GM18502 (cell line): ENCODE data around the gene PNMA1.

ENCODE experiments used
- ATAC-seq: cut with Tn5 transposase; IDR thresholded peaks from one replicate; pipeline ENCODE4 v1.9.1; 2021; ENCODE audit warnings: mild to moderate bottlenecking; ENCODE audit not compliant: unreplicated experiment, poor library complexity

PNMA1 gene

DNA sequence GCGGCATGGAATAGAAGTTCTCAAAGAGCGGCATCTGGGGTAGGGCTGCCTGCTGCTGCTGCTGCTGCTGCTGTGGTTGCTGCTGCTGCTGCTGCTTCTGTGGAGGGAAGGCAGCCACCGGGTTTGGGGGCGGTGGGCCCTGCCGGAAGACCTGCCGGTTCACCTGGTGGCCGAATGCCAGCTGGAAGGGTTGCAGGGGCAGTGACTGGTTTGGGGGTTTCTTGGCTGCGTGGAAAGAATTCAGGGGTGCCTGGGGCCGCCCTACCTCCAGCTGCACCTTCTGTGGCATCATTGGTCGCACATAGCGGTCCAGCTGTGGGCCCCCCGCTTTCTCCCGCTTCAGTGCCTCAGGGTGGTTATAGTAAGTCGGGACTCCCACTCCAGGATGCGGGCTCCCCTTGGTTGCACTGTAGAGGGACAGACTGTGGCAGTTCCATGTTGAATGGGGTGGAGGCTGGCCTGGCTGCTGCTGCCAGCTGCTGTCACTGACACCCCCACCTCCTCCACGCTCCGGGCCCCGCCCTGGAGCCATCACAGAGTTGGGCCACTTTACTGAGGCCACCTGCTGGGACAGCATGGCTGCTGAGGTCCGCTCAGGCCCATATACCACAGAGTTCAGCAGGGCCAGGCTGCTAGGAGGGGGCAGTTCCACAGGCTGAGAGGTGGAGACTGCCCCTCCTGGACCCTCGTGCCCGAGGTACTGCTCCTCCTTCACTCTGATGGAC lies 25.2 kb upstream of the PNMA1 start:
- ATAC-seq: no peak

DNA sequence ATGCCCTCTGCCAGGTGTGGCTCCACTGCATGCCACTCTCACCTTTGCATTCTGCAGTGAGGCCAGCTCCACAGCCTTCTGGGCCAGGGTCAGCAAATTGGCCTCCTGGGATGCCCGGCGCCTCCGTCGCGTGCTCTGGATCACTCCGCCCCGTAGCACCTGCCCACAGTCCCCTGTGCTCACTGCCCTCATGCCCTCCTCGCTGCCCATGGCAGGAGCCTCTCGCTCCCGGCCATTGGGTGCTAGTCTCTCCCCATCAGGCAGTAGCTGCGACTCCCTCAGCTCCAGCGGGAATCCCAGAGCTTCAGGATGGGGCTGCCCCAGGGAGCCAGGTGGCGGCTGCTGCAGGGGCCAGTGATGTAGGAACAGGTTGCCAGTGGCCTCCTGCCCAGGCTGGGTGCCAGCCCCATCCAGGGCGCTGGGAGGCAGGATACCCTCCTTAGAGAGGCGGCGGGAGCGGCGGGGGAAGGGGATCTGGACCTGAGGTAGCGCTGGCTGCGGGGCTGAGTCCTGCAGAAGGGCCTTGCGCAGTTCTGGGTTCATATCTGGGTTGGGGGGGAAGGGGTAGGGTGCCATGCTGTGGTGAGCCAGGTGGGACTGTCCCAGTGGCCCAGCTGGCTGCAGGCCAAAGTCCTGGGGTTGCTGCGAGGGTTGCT lies 24.5 kb upstream of the PNMA1 start:
- no peak for ATAC-seq

DNA sequence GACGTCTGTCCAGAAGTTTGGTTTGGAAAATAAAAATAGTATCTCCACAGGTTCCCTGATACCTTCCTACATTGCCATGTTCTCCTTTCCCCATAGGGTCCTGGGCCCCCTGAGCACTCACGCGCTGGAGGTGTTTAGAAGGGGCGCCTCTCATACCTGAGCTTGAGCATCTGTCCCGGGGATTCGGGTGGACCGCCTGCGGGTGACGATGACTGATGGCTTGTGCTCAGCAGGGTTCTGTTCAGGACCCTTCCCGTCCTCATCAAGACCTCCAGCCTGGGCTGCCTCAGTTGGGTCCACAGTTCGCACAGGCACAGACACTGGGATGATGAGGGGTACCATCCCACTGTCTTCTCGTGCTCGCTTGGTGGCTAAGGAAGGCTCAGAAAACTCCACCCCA lies 22.7 kb upstream of the PNMA1 start:
- no peak for ATAC-seq

DNA sequence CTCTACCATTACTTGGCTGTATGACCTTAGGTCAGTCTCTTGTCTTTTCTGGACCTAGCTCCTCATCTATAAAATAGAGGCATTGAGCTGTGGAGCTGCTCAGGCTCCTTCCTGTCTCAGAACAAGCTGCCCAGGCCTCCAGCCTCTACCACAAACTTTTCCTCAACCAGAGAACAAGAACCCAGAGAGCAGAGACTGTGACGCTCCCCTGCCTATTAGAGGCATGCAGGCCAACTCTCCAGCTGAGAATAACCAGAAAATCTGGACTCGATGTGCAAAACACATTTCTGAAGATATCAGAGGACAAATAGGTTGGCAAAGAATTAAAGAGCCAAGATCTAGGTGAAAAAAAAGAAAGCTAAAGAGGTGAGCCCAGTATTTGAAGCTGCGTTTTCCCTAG lies 17.8 kb upstream of the PNMA1 start:
- ATAC-seq: no peak

DNA sequence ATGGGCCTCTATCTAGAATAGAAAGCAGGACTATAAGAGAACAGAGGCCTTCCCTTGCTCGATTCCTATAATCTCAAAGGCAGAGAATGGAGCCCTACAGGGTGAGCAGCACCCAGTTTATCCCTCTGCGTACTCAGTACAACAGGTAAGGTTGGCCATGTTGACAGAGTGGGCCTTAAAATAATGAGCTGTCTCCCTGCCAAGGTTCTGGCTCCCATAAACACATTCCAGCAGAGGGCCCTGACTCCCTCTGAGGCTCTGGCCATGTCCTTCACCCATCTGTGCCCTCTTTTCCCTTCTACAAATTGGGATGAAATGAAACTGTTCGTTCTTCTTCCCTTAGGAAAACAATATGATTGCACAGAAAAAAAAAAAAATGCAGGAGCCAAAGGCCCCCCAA lies 16.9 kb upstream of the PNMA1 start:
- no peak for ATAC-seq

DNA sequence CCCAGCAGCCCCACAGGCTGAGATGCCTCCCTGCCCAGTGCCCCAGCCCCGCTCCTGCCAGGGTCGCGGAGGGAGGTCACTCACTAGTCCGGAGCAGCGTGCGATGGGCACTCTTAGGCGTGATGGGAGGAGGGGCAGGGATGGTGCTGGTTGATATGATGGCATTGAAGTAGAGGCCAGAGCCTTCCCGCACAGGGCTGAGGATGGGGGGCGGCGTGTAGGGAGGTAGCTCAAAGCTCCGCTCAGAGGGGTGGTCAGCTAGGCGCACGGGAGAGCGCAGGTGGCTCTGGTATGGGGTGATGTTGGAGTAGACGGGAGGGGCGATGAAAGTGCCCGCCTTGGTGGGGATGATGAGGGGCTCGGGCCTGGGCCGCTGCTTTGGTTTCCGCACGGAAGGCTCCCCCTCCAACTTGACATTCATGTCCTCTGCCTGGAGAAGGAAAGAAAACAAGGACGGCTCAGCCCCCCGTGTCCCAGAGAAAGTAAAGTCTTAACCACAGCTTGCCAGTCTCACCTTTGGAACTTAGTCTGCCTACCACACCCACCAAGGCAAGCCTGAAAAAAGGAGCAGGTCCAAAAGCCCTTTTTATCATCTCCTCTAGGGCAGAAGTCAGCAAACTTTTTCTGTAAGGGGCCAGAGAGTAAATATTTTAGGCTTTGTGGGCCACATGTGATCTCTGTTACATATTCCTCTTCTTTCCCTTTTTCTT lies 15.5 kb upstream of the PNMA1 start:
- ATAC-seq: no peak

DNA sequence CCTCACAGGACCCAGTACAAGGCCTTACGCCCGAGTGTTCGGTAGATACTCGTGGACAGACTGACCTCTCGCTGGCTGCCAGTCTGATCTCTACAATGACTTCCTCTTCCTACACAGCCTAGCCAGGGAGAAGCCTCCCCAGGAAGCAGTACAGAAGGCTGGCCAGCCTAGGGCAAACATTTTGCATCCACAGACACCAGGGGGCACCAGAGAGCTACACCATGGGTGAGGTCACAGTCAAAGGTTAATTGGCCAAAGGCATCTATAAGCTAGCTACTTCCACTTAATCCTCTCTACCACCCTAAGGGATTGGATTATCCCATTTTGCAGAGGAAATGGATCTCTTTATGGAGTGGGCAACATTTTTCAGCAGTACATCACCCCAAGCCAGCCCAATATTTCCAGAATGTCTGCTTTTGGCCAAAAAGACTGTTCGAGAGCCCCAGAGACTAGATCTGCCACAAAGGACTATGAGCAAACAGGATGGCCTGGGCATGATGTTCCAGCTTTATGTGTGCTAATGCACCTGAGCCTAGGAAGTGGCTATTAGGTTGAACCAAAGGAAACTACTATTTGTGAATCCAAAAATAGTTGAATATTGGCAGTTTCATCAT lies 14.6 kb upstream of the PNMA1 start:
- ATAC-seq: no peak

DNA sequence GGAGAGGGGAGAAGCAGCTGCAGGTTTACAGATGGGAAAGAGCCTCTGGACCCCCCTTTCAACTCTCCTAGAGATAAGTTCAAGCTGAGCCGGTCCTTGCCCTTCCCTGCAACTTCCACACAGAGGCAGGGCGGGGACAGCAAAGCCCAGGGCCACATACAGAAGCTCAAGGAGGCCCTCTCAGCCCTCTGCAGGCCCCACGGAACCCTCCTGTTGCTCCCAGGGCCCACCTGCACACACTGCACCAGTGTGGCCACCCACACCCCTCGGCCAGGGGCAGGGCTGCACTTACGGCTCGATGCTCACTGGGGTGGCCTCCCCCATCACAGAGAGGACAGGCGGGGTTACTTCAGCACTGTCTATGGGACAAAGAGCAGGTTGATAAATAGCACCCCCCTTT lies 13.0 kb upstream of the PNMA1 start:
- no peak for ATAC-seq

DNA sequence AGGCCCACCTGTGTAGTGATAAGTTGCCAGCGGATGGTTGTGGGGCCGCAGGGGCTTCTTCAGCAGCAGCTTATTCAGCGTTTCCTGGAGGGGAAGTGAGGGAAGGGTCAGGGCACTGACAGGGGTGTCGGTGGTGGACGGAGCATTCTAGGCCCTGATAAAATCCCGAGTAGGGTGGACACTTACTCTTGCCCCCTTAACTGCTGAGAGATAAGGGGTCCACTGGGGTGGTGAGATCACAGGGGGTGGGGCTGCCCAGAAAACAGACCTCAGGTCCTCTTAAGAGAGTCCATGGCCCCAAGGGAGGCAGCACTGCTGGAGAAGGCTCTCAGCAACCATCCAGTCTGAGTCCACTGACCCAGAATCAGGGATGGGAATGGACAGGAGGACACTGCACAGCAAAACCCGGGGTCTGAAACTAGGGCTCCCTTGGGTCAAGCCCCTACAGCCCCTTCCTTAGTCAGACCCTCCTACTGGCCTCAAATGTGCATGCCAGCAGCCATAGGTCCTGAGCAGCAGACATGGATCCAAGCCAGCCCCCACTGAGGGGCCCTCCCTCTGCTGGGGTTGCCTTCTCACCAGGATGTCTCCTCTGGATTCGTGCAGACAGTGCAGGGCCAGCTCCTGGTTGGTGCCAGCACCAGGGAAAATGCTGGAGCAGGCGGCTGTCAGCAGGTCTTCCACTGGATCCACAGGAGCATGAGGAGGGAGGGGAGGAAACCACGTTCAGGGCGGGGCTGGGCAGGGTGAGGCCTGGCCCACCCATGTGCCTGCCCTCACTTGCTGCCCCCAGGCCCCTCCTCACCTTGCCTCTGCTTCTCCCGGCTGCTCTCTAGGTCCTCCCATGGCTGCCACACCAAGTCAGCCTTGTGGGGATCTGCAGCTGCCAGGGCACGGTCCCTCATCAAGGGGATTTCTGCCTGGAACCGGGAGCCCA lies 12.1 kb upstream of the PNMA1 start:
- ATAC-seq: no peak

DNA sequence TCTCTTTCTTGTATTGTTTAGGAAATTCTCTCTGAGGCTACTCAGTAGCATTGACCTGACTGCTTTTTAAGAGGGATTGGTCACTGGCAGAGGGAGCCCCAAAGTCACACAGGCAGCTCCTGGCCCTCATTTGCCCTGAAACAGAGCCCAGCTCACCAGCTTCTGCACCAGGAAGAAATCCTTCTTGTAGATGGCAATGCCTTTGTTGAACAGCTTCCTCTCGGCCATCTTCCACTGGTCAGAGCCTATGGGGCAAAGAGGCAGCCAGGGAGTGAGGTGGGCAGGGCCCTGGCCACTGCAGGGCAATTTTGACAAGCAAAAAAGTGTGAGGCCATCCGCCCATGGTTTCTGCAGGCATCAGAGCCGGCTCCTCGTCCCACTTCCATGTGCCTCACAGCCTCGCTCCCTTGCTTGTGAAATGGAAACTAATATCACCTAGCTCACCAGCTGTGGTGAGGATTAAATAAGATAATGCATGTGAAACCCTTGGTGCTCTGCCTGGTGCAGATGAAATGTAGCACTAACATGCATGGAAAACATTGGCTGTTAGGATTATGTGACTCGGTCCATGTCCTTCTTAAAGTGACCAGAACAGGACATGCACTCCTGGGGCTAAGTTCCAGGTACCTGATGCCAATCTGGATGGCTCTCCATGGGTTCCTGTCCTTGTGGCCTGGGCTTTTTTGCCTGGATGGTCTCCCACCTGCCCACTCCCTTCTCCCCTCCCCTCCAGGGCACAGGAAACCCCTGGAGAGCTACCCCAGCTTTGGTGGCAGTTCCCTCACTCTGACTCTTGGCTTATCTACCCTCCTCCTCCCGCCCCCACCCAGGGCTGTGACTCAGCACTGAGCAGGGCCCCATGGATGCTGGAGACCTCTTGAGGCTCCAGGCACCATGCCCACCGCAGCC lies 11.2 kb upstream of the PNMA1 start:
- ATAC-seq: no peak

DNA sequence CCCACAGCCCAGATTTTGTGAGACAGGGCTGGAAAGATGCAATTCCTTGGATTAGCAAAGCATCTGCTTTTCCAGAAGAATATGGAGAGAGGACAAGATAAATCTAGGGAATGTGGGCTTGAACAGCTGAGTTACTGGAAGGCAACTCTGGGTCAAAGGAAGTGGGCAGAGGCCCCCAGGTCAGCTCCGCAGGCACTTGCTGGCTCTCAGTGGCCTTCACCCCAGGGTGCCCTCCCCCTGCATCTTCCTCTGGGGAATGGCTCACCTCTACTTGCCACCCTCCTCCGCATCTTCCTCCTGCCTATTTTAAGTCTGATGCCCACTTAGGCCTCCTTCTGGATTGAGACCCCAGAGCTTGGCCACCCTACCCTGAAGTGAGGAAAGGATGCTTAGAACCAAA lies 10.5 kb upstream of the PNMA1 start:
- no peak for ATAC-seq

DNA sequence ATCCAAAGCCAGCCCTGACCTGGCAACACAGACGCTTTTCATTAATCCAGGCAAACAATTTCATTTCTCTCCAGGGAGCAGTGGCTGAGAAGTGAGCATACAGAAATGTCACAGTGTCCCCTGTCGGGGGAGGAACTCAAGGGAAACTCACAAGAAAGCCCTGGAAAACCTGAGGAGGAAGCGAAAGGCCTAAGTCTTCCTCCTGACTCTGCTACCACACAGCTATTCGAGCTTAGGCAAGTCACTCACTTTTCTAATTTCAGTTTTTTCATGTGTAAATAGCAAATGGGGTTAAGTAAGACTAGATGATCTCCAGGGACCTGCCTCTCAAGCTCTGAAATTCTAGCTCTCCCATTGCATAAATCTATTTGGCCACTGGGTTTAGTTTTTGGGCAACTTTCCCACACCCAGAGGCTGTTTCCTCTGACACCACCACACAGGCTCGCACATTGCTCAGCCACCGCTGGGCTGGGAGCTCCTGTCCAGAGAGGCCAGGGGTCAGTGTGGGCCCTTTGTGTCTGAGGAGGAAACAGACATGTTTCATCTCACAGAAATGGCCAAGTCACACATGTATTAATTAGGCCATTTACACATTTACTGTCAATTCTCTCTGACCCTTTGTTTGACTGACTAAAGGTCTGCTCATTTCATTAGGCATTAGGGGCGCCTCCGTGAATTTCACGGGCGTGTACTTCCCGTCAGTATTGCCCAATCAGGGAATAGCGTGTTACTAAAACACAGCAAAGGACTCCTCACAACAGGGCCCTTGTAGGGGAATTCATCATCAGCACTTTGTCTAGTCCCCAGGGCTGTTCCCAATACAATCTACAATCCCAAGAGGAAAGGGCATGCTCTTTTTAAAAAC lies 9.8 kb upstream of the PNMA1 start:
- ATAC-seq: no peak

DNA sequence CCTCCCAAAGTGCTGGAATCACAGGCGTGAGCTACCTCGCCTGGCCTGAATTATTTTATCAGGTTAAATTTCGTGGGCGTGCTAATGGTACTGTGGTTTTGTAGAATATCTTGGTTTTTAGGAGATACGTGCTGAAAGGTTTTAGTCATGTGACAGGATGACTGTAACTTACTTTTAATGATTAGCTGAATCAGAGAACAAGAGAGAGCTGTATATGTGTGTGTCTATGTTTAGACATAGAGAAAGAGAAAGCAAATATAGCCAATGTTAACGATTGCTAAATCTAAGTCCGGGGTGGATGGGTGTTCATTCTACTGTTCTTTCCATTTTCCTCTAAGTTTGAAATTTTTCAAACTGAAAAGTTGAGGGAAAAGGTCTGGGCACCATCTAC lies 9.2 kb upstream of the PNMA1 start:
- no peak for ATAC-seq

DNA sequence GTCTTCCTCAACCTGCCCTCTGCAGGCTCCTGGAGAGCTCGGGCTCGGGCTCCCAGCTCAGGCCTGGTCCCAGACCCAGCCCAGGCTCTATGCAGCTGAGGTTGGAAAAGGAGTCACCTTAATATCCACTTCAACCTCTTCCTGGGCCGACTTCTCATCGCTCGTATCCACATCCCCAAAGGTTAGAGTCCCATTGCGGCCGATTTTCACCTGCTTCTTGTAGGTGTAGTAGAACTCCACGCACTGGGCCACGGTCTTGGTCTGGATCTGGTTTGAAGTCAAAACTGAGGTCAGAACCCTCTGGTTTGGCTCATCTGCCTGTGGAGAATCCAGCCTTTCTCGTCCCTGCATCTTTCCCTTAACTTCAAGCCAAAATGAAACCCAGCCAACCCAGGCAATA lies 8.4 kb upstream of the PNMA1 start:
- no peak for ATAC-seq

DNA sequence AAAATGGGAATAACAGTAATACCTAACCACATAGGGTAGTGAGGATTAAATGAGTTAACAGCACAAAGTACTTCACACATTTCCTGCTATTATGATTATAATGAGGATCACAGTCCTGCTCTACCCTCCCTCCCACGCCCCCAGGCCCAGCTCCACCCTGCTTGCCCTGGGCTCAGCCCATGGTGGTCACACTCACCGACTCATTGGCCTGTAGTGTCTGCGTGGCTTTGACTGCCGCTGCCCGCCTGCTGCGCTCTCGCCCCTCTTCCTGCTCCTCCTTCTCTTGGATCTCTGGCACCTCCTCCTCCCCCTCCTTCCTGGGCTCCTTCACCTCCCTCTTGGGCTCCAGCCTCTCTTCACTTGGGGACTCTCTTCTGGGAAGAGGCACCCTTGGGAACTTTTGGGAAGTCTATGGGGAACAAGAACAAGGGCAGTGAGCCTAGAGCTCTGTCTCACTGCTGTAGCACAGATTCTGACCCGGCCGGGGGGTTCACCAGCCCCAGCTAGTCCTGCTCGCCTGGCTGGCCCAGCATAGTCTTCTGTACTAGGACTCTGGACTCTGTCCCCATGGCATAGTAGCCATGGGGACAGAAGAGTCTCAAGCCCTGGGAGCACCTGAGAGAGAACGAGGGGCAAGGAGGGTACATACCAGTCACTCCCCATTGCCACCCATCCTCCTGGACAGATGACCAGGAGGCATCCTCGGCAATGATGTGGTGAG lies 7.1 kb upstream of the PNMA1 start:
- no peak for ATAC-seq

DNA sequence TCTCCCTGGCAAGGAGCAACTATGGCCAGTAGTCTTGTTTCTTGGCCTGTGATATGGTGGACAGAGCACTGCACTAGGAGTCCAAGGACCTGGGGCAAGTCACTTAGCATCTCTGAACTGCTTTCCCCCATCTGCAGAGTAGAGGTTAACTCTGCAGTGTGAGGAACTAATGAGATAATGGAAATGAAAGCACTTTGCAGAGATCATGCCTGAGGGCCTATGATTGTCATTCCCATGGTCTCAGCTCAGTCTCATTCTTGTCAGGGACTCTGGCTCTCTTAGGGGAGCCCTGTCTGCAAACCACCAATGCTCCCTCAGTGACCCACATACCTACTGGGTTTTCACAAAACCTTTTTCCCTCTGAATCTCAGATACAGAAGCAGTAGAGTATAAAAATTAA lies 6.5 kb upstream of the PNMA1 start:
- no peak for ATAC-seq

DNA sequence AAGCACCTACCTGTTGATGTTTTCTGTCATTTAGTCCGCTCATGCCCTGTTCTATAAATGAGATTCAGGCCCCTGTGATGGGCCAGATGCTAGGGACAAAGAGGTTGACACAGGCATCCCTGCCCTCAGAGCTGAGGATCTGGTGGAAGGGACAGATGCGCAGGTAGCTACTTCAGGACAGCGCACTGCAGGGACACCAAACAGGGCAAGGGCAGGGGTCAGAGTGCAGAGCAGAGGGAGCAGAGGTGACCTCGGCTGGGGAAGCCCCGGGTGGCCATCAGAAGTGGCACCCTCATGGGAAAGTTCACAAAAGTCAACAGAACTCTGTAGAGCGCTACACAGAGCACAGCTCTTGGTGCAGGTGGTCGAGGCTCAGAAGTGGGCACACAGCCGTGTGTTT lies 5.6 kb upstream of the PNMA1 start:
- ATAC-seq: no peak

DNA sequence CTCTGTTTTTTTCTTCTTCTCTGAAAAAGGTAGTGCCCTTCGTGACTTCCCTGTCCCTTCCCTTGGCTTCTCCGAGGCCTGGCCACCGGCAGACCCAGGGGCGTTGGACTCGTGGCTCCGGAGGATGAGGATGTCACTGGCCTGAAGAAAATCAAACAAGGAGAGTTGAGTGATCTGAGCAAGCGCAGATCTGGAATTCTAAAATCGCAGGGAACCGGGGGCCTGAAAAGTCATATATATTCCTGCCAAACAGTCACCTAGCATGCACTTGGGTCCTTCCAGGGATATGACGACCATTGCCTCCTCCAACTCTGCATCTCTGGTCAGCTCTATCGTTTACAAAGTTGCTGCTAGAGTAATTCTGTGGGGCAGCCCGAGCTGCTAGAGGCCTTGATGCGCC lies 5.2 kb upstream of the PNMA1 start:
- no peak for ATAC-seq
